HepG2 (cell line): ENCODE data around the gene ADAM15. TPM values are rescaled to one million over a fixed set of nuclear protein-coding genes. Genes with fewer than 3 reads are reported as not detected.

Source experiments
- ATAC-seq: fragments of 200-7000 bp; cut with Tn5 transposase; 3 replicates; pipeline ENCODE4 v1.9.1; 2020; ENCODE audit warnings: mild to moderate bottlenecking, moderate library complexity
- BruUV-seq: library from RNA; stranded (reverse); fragments of 400-500 nt; replicated peaks from 2 replicates; lab custom pipeline; 2021; lab: Mats Ljungman, UMichigan
- CTCF ChIA-PET: fragments of 300-600 bp; formaldehyde crosslinking; extraction: SDS; loops from one replicate; lab custom pipeline; 2021; ENCODE audit warnings: low total read pairs, inconsistent platforms, low intra/inter-chr PET ratio; lab: Yijun Ruan, JAX
- POLR2A ChIA-PET: fragments of 350-600 bp; sonication (Branson Sonifier 250); formaldehyde crosslinking; loops from one replicate; lab custom pipeline; 2020; ENCODE audit warnings: antibody characterized with exemption, inconsistent platforms; lab: Yijun Ruan, JAX
- DNase-seq: peaks from one replicate; pipeline ENCODE4 v3.0.0-alpha.2; 2015; ENCODE audit warnings: low spot score
- FAIRE-seq: peaks from 3 replicates; lab custom pipeline; 2011; peaks lifted over from hg19 to GRCh38; lab: Jason Lieb, UNC
- H2AFZ ChIP-seq: one replicate; pipeline ENCODE4 v1.6.1; 2011; ENCODE audit warnings: low read length, inconsistent platforms
- H3K27ac ChIP-seq: fragments of 300-600 bp; 3 replicates; pipeline ENCODE4 v1.8.0; 2011; ENCODE audit warnings: mixed run types, mild to moderate bottlenecking, mixed read lengths, low read length, inconsistent platforms; ENCODE audit not compliant: insufficient read depth; ENCODE audit errors: extremely low read length
- H3K27me3 ChIP-seq, 2 experiments: fragments of 200-600 bp in 1 of 2; 2 replicates in 1 of 2; 3 replicates in 1 of 2; pipeline versions ENCODE4 v1.6.0 to v1.8.0; 2011; ENCODE audit warnings: low read length in 2 of 2, mild to moderate bottlenecking in 2 of 2, moderate library complexity in 2 of 2, inconsistent platforms in 1 of 2; ENCODE audit not compliant: insufficient read depth in 2 of 2, control insufficient read depth in 1 of 2
- H3K36me3 ChIP-seq, 2 experiments: fragments of 200-600 bp in 1 of 2; replicated peaks in 1 of 2; 2 replicates in 1 of 2; 3 replicates in 1 of 2; pipeline versions ENCODE4 v1.5.1 to v1.8.0; 2011; ENCODE audit warnings: low read length in 2 of 2, inconsistent platforms in 1 of 2; ENCODE audit not compliant: insufficient read depth in 2 of 2, control insufficient read depth in 1 of 2
- H3K4me1 ChIP-seq: 2 replicates; pipeline ENCODE4 v1.5.1; 2012; ENCODE audit warnings: low read length, inconsistent platforms; ENCODE audit not compliant: insufficient read depth
- H3K4me2 ChIP-seq: 2 replicates; pipeline ENCODE4 v1.6.0; 2011; ENCODE audit warnings: low read depth, low read length, inconsistent platforms
- H3K4me3 ChIP-seq, 3 experiments: fragments of 200-600 bp in 1 of 3; sonication (generic), shearing (Covaris generic) in 1 of 3; replicated peaks in 1 of 3; 2 replicates each; pipeline ENCODE4 v1.5.1; 2011 to 2016; ENCODE audit warnings: low read length in 3 of 3, inconsistent platforms in 2 of 3, low read depth in 2 of 3, mild to moderate bottlenecking in 2 of 3, control low read depth in 1 of 3, mixed read lengths in 1 of 3; ENCODE audit not compliant: insufficient read depth in 1 of 3
- H3K79me2 ChIP-seq: one replicate; pipeline ENCODE4 v1.6.1; 2011; ENCODE audit warnings: low read length, inconsistent platforms; ENCODE audit not compliant: insufficient read depth
- H3K9ac ChIP-seq: 2 replicates; pipeline ENCODE4 v1.6.0; 2011; ENCODE audit warnings: mild to moderate bottlenecking, low read depth, low read length, inconsistent platforms; ENCODE audit not compliant: insufficient read depth
- H3K9me3 ChIP-seq: 2 replicates; pipeline ENCODE4 v1.5.1; 2012; ENCODE audit warnings: mild to moderate bottlenecking, low read length
- H4K20me1 ChIP-seq: 2 replicates; pipeline ENCODE4 v1.6.0; 2011; ENCODE audit warnings: inconsistent platforms, mild to moderate bottlenecking, low read length, moderate library complexity; ENCODE audit not compliant: insufficient read depth
- BRD4 ChIP-seq: sonication (generic); formaldehyde crosslinking; IDR thresholded peaks from 2 replicates; pipeline ENCODE4 v1.4.0; 2020; ENCODE audit warnings: missing genetic modification reagents
- CC2D1A ChIP-seq: sonication (generic); formaldehyde crosslinking; IDR thresholded peaks from 2 replicates; pipeline ENCODE4 v1.8.1; 2023; ENCODE audit warnings: mild to moderate bottlenecking, missing genetic modification reagents
- EZH2 ChIP-seq: conservative IDR thresholded peaks from 2 replicates; pipeline ENCODE4 v1.6.1; 2012; ENCODE audit warnings: mild to moderate bottlenecking, low read depth, low read length, moderate library complexity
- NFE2L1 ChIP-seq: sonication (generic); formaldehyde crosslinking; IDR thresholded peaks from 2 replicates; pipeline ENCODE4 v1.4.0; 2020; ENCODE audit warnings: missing genetic modification reagents, mild to moderate bottlenecking, borderline replicate concordance
- NONO ChIP-seq, 2 experiments: fragments of 450-650 bp in 1 of 2; sonication (generic) in 1 of 2; formaldehyde crosslinking in 1 of 2; IDR thresholded peaks in 1 of 2; conservative IDR thresholded peaks in 1 of 2; 2 replicates each; pipeline versions ENCODE4 v1.6.1 to v1.8.0; 2017 to 2022; ENCODE audit warnings: mild to moderate bottlenecking in 1 of 2, missing genetic modification reagents in 1 of 2, moderate library complexity in 1 of 2
- RFXAP ChIP-seq: sonication (generic); formaldehyde crosslinking; IDR thresholded peaks from 2 replicates; pipeline ENCODE4 v1.4.0; 2020; ENCODE audit warnings: missing genetic modification reagents, borderline replicate concordance
- TGIF2 ChIP-seq: IDR thresholded peaks from 2 replicates; pipeline ENCODE4 v1.6.1; 2016; ENCODE audit warnings: control low read depth, missing compliant biosample characterization
- XBP1 ChIP-seq: sonication (generic); formaldehyde crosslinking; IDR thresholded peaks from 2 replicates; pipeline ENCODE4 v1.5.0; 2020; ENCODE audit warnings: missing genetic modification reagents
- ZNF10 ChIP-seq: sonication (generic); formaldehyde crosslinking; IDR thresholded peaks from 2 replicates; pipeline ENCODE4 v1.4.0; 2020; ENCODE audit warnings: mild to moderate bottlenecking, low read depth, missing genetic modification reagents, borderline replicate concordance
- ZNF124 ChIP-seq: sonication (generic); formaldehyde crosslinking; IDR thresholded peaks from 2 replicates; pipeline ENCODE4 v1.4.0; 2020; ENCODE audit warnings: missing genetic modification reagents
- ZNF263 ChIP-seq: sonication (generic); formaldehyde crosslinking; IDR thresholded peaks from 2 replicates; pipeline ENCODE4 v1.4.0; 2020; ENCODE audit warnings: missing genetic modification reagents
- ZNF333 ChIP-seq: sonication (generic); formaldehyde crosslinking; IDR thresholded peaks from 2 replicates; pipeline ENCODE4 v1.4.0; 2020; ENCODE audit warnings: mild to moderate bottlenecking, missing genetic modification reagents, borderline replicate concordance
- ZNF615 ChIP-seq: sonication (generic); formaldehyde crosslinking; IDR thresholded peaks from 2 replicates; pipeline ENCODE4 v1.5.0; 2020; ENCODE audit warnings: mild to moderate bottlenecking, missing genetic modification reagents, borderline replicate concordance
- ZNF850 ChIP-seq: sonication (generic); formaldehyde crosslinking; conservative IDR thresholded peaks from 2 replicates; pipeline ENCODE4 v1.9.0; 2021; ENCODE audit warnings: mild to moderate bottlenecking, missing genetic modification reagents
- WGBS: methylation state at CpG from one replicate; pipeline ENCODE4 v1.1.6; 2017; ENCODE audit warnings: low lambda C conversion rate; 5-methylcytosine and 5-hydroxymethylcytosine counted together
- in situ Hi-C: cut with HindIII; loops from 2 replicates; pipeline ENCODE4 v1.10.0; 2017; ENCODE audit warnings: low pct_unique_long_range_greater_than_20kb; ENCODE audit not compliant: extremely low pct_ligation_motif_present
- intact Hi-C: fragments of 100-400 bp; cut with micrococcal nuclease; formaldehyde crosslinking; loops from one replicate; pipeline ENCODE4 v1.10.0; 2022; ENCODE audit not compliant: unreplicated experiment
- polyA plus RNA-seq, 8 experiments: library from polyadenylated mRNA; depleted of rRNA in 3 of 8; stranded (reverse) in 7 of 8; unstranded in 1 of 8; fragments of >200 nt; fragmentation: Illumina TruSeq in 4 of 8; extraction: Trizol in 4 of 8; gene quantifications; 2 replicates each; pipeline versions ENCODE4 v1.2.1 to v1.2.3, GENCODE V29; 2011 to 2016; ENCODE audit warnings: low read depth in 4 of 8, missing spikeins in 1 of 8, mixed read lengths in 1 of 8; ENCODE audit not compliant: insufficient read depth in 1 of 8
- total RNA-seq, 5 experiments: library from RNA; depleted of rRNA; stranded (reverse); fragments of >200 nt; fragmentation: Illumina TruSeq; extraction: Trizol; gene quantifications; 2 replicates each; pipeline ENCODE4 v1.2.3, GENCODE V29; 2016; ENCODE audit warnings: low read depth in 1 of 5
- TF ChIP-seq, protein P1 (sequence below): sonication (generic); formaldehyde crosslinking; IDR thresholded peaks from 2 replicates; pipeline ENCODE4 v1.4.0; 2020; ENCODE audit warnings: mild to moderate bottlenecking, missing genetic modification reagents, borderline replicate concordance
- TF ChIP-seq, protein P2 (sequence below): fragments of 450-650 bp; IDR thresholded peaks from 2 replicates; pipeline ENCODE4 v1.6.1; 2017
- TF ChIP-seq, protein P3 (sequence below): sonication (generic); formaldehyde crosslinking; IDR thresholded peaks from 2 replicates; pipeline ENCODE4 v1.4.0; 2020; ENCODE audit warnings: missing genetic modification reagents
- TF ChIP-seq, protein P4 (sequence below): sonication (generic); formaldehyde crosslinking; IDR thresholded peaks from 2 replicates; pipeline ENCODE4 v1.4.0; 2020; ENCODE audit warnings: low read depth, mild to moderate bottlenecking, missing genetic modification reagents

ADAM15 gene
- total and polyA plus RNA-seq, 2 of the 13 experiments (the other 11 are each of a cell fraction or from before 2014, with no cell fraction given): 17.9 to 25.6 TPM

DNA sequence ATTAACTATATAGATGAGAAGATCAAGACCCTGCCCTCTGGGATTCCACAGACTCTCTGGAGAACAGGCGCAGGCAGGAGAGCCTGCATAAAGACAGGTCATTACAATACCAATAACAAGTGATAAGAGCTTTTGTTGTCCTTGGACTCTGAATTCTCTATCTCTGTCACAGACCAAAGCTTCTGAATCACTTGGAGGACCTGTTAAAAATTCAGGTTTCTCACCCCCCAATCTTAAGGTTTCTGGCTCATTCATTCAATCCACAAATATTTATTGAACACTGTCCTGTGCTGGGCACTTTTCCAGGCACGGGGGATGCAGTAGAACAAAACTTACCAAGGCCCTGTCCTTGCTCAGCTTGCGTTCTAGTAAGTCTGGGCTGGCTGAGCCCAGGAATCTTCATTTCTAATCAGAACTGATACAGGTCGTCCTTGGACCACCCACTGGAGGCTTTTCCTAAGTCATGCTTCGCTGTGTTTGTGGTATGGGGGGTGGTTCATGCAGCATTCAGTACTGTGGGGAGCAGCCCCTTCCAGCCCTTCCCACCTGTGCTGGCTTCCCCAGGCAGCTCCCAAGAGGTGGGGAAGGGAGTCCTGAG is 13.8 kb downstream of the ADAM15 start (continued):
- TF ChIP-seq CC2D1A (CRISPR knock-in tag) (no peak), NONO (IDR thresholded peaks at IDR 0.05) (no peak), NONO (CRISPR knock-in tag; conservative IDR thresholded peaks at IDR 0.05) (no peak), RFXAP (no peak), EZH2 (no peak), ZNF615 (CRISPR knock-in tag) (no peak), ZNF333 (CRISPR knock-in tag) (no peak), NFE2L1 (CRISPR knock-in tag) (no peak), XBP1 (no peak)
- TF ChIP-seq, protein P1, sequence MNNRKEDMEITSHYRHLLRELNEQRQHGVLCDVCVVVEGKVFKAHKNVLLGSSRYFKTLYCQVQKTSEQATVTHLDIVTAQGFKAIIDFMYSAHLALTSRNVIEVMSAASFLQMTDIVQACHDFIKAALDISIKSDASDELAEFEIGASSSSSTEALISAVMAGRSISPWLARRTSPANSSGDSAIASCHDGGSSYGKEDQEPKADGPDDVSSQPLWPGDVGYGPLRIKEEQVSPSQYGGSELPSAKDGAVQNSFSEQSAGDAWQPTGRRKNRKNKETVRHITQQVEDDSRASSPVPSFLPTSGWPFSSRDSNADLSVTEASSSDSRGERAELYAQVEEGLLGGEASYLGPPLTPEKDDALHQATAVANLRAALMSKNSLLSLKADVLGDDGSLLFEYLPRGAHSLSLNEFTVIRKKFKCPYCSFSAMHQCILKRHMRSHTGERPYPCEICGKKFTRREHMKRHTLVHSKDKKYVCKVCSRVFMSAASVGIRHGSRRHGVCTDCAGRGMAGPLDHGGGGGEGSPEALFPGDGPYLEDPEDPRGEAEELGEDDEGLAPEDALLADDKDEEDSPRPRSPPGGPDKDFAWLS (CRISPR knock-in tag): no peak

DNA sequence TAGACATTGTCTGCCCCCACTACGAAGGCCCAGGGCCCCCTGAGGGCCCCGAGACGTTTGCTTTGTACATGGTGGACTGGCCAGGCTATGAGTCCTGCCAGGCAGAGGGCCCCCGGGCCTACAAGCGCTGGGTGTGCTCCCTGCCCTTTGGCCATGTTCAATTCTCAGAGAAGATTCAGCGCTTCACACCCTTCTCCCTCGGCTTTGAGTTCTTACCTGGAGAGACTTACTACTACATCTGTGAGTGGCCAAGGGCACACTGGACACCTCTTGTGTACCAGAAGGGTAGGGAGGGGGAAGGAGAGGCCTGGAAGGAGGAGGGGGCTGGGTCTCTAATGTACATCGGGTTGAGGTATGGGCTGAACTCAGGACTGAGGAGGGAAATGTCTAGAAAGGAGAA is 15.7 kb downstream of the ADAM15 start:
- Histone ChIP-seq H3K79me2 (peaks cover 9% of the 10 kb centered on the region), H3K9me3 (no peaks in the 10 kb centered on the region), H3K4me3 (no peak overlapping the region), H3K27me3 (peaks cover 0 to 5% of the 10 kb centered on the region in 2 experiments; a peak in 1 of 5 replicates), H4K20me1 (no peaks in the 10 kb centered on the region), H3K27ac (no peak overlapping the region), H2AFZ (no peak overlapping the region), H3K4me2 (no peak overlapping the region), H3K4me1 (peaks cover 47% of the 10 kb centered on the region), H3K9ac (no peak overlapping the region), H3K36me3 (peaks cover 3 to 7% of the 10 kb centered on the region in 2 experiments; a peak in 3 of 5 replicates)
- WGBS: 83% methylated on average over 7 of the region's 8 CpGs
- in situ Hi-C loops (no loop called here), intact Hi-C loops (no loop called here)
- DNase-seq (no peak), FAIRE-seq (no peak), ATAC-seq (no peak)
- ChIA-PET CTCF (no interaction called here), POLR2A (interaction anchor here (1.2 kb wide), 1 partner anchor 69 kb away, joined by 3 read pairs; the partner anchor contains the start of gene SLC50A1)
- no TSS peak for BruUV-seq
- TF ChIP-seq, protein P2, sequence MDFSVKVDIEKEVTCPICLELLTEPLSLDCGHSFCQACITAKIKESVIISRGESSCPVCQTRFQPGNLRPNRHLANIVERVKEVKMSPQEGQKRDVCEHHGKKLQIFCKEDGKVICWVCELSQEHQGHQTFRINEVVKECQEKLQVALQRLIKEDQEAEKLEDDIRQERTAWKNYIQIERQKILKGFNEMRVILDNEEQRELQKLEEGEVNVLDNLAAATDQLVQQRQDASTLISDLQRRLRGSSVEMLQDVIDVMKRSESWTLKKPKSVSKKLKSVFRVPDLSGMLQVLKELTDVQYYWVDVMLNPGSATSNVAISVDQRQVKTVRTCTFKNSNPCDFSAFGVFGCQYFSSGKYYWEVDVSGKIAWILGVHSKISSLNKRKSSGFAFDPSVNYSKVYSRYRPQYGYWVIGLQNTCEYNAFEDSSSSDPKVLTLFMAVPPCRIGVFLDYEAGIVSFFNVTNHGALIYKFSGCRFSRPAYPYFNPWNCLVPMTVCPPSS: no peak
- no peak for TF ChIP-seq ZNF850
- no peak for TF ChIP-seq BRD4 (CRISPR knock-in tag)
- no peak for TF ChIP-seq TGIF2 (CRISPR knock-in tag)
- TF ChIP-seq ZNF263 (CRISPR knock-in tag): no peak
- TF ChIP-seq, protein P3, sequence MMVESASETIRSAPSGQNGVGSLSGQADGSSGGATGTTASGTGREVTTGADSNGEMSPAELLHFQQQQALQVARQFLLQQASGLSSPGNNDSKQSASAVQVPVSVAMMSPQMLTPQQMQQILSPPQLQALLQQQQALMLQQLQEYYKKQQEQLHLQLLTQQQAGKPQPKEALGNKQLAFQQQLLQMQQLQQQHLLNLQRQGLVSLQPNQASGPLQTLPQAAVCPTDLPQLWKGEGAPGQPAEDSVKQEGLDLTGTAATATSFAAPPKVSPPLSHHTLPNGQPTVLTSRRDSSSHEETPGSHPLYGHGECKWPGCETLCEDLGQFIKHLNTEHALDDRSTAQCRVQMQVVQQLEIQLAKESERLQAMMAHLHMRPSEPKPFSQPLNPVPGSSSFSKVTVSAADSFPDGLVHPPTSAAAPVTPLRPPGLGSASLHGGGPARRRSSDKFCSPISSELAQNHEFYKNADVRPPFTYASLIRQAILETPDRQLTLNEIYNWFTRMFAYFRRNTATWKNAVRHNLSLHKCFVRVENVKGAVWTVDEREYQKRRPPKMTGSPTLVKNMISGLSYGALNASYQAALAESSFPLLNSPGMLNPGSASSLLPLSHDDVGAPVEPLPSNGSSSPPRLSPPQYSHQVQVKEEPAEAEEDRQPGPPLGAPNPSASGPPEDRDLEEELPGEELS (CRISPR knock-in tag): no peak
- no peak for TF ChIP-seq ZNF10 (CRISPR knock-in tag)
- TF ChIP-seq, protein P4, sequence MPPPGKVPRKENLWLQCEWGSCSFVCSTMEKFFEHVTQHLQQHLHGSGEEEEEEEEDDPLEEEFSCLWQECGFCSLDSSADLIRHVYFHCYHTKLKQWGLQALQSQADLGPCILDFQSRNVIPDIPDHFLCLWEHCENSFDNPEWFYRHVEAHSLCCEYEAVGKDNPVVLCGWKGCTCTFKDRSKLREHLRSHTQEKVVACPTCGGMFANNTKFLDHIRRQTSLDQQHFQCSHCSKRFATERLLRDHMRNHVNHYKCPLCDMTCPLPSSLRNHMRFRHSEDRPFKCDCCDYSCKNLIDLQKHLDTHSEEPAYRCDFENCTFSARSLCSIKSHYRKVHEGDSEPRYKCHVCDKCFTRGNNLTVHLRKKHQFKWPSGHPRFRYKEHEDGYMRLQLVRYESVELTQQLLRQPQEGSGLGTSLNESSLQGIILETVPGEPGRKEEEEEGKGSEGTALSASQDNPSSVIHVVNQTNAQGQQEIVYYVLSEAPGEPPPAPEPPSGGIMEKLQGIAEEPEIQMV (CRISPR knock-in tag): no peak
- TF ChIP-seq ZNF124: no peak
